ENCODE data around the gene PCCA.

PCCA gene

GRCh38 chr13:100541897-100542825 is 453.3 kb downstream of the PCCA start:
- no peaks in the 10 kb centered on the region; the same call in 1 of the 2 replicates for H3K9me3 ChIP-seq (ENCODE audit: insufficient read depth, low read length)
- H3K4me1 ChIP-seq (ENCODE audit: insufficient read depth, insufficient read length): peaks cover 2% of the 10 kb centered on the region
- no peak overlapping the region for H3K4me3 ChIP-seq (ENCODE audit: insufficient read length, low read depth)
- no peak for DNase-seq (ENCODE audit: low read depth, low spot score)
- H3K27me3 ChIP-seq (ENCODE audit: insufficient read depth, insufficient read length): no peaks in the 10 kb centered on the region
- no peaks in the 10 kb centered on the region for H3K36me3 ChIP-seq (ENCODE audit: insufficient read depth, insufficient read length, low read length)
- TF ChIP-seq YY1 (IDR thresholded peaks at IDR 0.05; ENCODE audit: insufficient read depth, insufficient read length) (no peak), ZNF274 (IDR thresholded peaks at IDR 0.05; ENCODE audit: low read depth, low read length) (no peak), SUZ12 (IDR thresholded peaks at IDR 0.05; ENCODE audit: extremely low read depth, insufficient read depth, insufficient read length) (no peak)
- H3K9ac ChIP-seq (ENCODE audit: insufficient read length, low read depth): no peak overlapping the region

DNA sequence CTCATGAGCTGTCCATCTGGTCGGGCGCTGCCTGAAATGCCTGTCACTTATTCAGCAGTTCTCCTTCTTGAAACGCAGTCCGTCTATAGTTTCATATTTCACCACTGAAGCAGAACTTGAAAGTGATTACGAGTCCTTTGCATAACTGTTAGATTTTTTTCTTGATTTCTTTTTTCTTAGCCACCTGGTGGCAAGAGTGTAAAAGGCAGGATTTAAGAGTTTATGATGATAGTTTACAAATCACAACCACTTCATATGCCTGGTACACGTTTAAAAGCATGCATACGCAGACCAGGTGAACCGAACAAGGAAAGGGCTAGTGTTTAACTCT is 453.9 kb downstream of the PCCA start:
- no peaks in the 10 kb centered on the region for H3K27me3 ChIP-seq (ENCODE audit: insufficient read depth, insufficient read length)
- no peak overlapping the region for H3K9ac ChIP-seq (ENCODE audit: insufficient read length, low read depth)
- H3K36me3 ChIP-seq (ENCODE audit: insufficient read depth, insufficient read length, low read length): no peaks in the 10 kb centered on the region
- no peak for TF ChIP-seq YY1 (IDR thresholded peaks at IDR 0.05; ENCODE audit: insufficient read depth, insufficient read length)
- TF ChIP-seq SUZ12 (IDR thresholded peaks at IDR 0.05; ENCODE audit: extremely low read depth, insufficient read depth, insufficient read length): no peak
- no peak for TF ChIP-seq ZNF274 (IDR thresholded peaks at IDR 0.05; ENCODE audit: low read depth, low read length)
- DNase-seq (ENCODE audit: low read depth, low spot score): no peak
- H3K4me3 ChIP-seq (ENCODE audit: insufficient read length, low read depth): no peak overlapping the region
- H3K4me1 ChIP-seq (ENCODE audit: insufficient read depth, insufficient read length): peaks cover 2% of the 10 kb centered on the region
- no peaks in the 10 kb centered on the region; the same call in 1 of the 2 replicates for H3K9me3 ChIP-seq (ENCODE audit: insufficient read depth, low read length)

DNA sequence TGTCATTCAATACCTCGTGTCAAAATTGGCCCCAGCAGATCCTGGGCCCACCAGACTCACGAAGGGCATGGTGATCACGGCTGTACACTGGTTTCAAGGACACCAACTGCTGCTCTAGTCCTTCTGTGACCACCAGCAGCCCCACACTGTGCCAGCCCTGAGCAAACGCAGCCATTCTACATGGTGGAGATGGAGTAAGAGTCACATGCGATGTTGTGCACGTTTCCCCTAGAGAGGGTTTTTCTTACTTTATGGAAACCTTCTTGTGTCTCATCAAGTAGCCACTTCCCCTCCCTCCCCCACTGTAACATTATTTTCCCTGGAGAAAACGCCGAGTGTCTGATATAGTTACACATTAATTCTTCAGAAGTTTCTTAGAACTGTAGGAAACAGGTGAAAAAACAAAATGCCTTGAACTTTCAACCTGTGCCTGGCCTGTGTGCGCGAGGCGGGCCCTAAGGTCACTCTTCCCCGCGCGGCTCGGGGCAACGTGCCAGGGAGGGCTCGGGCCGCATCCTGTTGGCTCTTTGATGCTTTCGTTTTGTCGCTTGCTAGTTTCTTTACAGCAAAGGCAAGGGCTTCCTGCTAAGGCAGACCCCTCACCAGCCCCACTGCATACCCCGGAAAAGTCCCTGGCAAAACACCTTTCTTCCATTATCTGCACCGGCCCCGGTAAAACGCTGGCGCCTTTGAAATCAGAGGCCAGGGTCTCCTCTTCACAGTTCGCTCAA is 455.1 kb downstream of the PCCA start:
- no peak for TF ChIP-seq ZNF274 (IDR thresholded peaks at IDR 0.05; ENCODE audit: low read depth, low read length)
- no peak for TF ChIP-seq YY1 (IDR thresholded peaks at IDR 0.05; ENCODE audit: insufficient read depth, insufficient read length)
- no peak for TF ChIP-seq SUZ12 (IDR thresholded peaks at IDR 0.05; ENCODE audit: extremely low read depth, insufficient read depth, insufficient read length)
- no peak overlapping the region for H3K4me3 ChIP-seq (ENCODE audit: insufficient read length, low read depth)
- no peak overlapping the region for H3K9ac ChIP-seq (ENCODE audit: insufficient read length, low read depth)
- H3K27me3 ChIP-seq (ENCODE audit: insufficient read depth, insufficient read length): no peaks in the 10 kb centered on the region
- DNase-seq (ENCODE audit: low read depth, low spot score): no peak
- H3K9me3 ChIP-seq (ENCODE audit: insufficient read depth, low read length): no peaks in the 10 kb centered on the region
- H3K4me1 ChIP-seq (ENCODE audit: insufficient read depth, insufficient read length): peaks cover 2% of the 10 kb centered on the region
- no peaks in the 10 kb centered on the region for H3K36me3 ChIP-seq (ENCODE audit: insufficient read depth, insufficient read length, low read length)

- Histone ChIP-seq H3K9ac (ENCODE audit: insufficient read length, low read depth) (no peak overlapping the region), H3K9me3 (ENCODE audit: insufficient read depth, low read length) (no peaks in the 10 kb centered on the region), H3K36me3 (ENCODE audit: insufficient read depth, insufficient read length, low read length) (no peaks in the 10 kb centered on the region), H3K27me3 (ENCODE audit: insufficient read depth, insufficient read length) (no peaks in the 10 kb centered on the region), H3K4me3 (ENCODE audit: insufficient read length, low read depth) (no peak overlapping the region), H3K4me1 (ENCODE audit: insufficient read depth, insufficient read length) (peaks cover 2% of the 10 kb centered on the region)
- DNase-seq (ENCODE audit: low read depth, low spot score): no peak
- TF ChIP-seq YY1 (IDR thresholded peaks at IDR 0.05; ENCODE audit: insufficient read depth, insufficient read length) (no peak), SUZ12 (IDR thresholded peaks at IDR 0.05; ENCODE audit: extremely low read depth, insufficient read depth, insufficient read length) (no peak), ZNF274 (IDR thresholded peaks at IDR 0.05; ENCODE audit: low read depth, low read length) (no peak)
Observed at GRCh38 chr13:100544866-100545683, 456.2 kb downstream of the PCCA start.

GRCh38 chr13:100545684-100546061 is 456.8 kb downstream of the PCCA start:
- no peak for DNase-seq (ENCODE audit: low read depth, low spot score)
- Histone ChIP-seq H3K4me1 (ENCODE audit: insufficient read depth, insufficient read length) (peaks cover 2% of the 10 kb centered on the region), H3K4me3 (ENCODE audit: insufficient read length, low read depth) (no peak overlapping the region), H3K36me3 (ENCODE audit: insufficient read depth, insufficient read length, low read length) (no peaks in the 10 kb centered on the region), H3K9me3 (ENCODE audit: insufficient read depth, low read length) (no peaks in the 10 kb centered on the region), H3K27me3 (ENCODE audit: insufficient read depth, insufficient read length) (no peaks in the 10 kb centered on the region), H3K9ac (ENCODE audit: insufficient read length, low read depth) (no peak overlapping the region)
- TF ChIP-seq SUZ12 (IDR thresholded peaks at IDR 0.05; ENCODE audit: extremely low read depth, insufficient read depth, insufficient read length): no peak
- no peak for TF ChIP-seq YY1 (IDR thresholded peaks at IDR 0.05; ENCODE audit: insufficient read depth, insufficient read length)
- TF ChIP-seq ZNF274 (IDR thresholded peaks at IDR 0.05; ENCODE audit: low read depth, low read length): no peak

DNA sequence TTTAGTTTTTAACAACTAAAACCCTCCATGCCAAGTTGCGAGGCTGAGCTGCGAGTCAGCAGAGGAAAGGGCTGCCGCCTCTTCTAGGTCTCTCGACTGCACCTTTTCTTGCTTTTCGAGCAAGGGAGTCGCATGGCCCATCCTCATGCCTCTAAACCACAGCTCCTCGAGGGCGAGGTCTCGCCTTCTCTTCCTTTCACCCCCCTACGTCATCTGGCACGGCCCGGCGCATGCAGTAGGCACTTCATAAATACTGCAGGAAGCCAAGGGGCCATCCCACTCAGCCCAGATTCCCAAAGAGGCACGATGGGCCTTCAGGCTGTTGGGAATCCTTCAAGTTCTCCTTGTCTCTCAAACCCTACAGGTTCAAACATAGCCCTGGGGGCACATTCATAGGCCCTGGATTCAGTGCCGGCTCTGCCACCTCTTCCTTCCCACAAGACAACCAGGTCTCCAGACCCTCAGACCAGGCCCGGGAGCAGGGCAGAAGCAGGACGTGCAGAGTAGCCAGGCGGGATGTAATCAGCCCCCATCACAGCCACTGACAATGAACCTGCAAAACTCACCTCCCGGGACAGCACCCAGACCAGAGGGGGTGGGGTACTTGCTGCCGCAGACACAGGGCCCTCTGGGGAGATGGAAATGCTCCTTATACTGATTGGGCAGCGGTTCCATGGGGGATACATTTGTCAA is 458.0 kb downstream of the PCCA start:
- H3K4me3 ChIP-seq (ENCODE audit: insufficient read length, low read depth): no peak overlapping the region
- H3K27me3 ChIP-seq (ENCODE audit: insufficient read depth, insufficient read length): no peaks in the 10 kb centered on the region
- peaks cover 2% of the 10 kb centered on the region for H3K4me1 ChIP-seq (ENCODE audit: insufficient read depth, insufficient read length)
- no peaks in the 10 kb centered on the region for H3K36me3 ChIP-seq (ENCODE audit: insufficient read depth, insufficient read length, low read length)
- no peaks in the 10 kb centered on the region for H3K9me3 ChIP-seq (ENCODE audit: insufficient read depth, low read length)
- DNase-seq (ENCODE audit: low read depth, low spot score): no peak
- no peak overlapping the region for H3K9ac ChIP-seq (ENCODE audit: insufficient read length, low read depth)
- TF ChIP-seq ZNF274 (IDR thresholded peaks at IDR 0.05; ENCODE audit: low read depth, low read length) (no peak), YY1 (IDR thresholded peaks at IDR 0.05; ENCODE audit: insufficient read depth, insufficient read length) (no peak), SUZ12 (IDR thresholded peaks at IDR 0.05; ENCODE audit: extremely low read depth, insufficient read depth, insufficient read length) (no peak)
